A549 (cell line): ENCODE measurements around the gene RIMS3. TPM values are rescaled to one million over a fixed set of nuclear protein-coding genes. Genes with fewer than 3 reads are reported as not detected.

Experiments
- ATAC-seq, 2 experiments: fragments of 200-7000 bp in 1 of 2; fragments of >200 bp in 1 of 2; cut with Nextera tagmentation in 1 of 2; cut with Tn5 transposase in 1 of 2; 3 replicates each; pipeline versions ENCODE4 v1.8.0 to v1.9.1; 2018 to 2020; ENCODE audit warnings: mild to moderate bottlenecking in 1 of 2, moderate library complexity in 1 of 2
- CTCF ChIA-PET: fragments of 300-600 bp; sonication (Branson Sonifier 250); formaldehyde crosslinking; extraction: SDS; loops from one replicate; lab custom pipeline; 2021; ENCODE audit warnings: antibody characterized with exemption, inconsistent platforms; lab: Yijun Ruan, JAX
- POLR2A ChIA-PET: fragments of 350-600 bp; formaldehyde crosslinking; extraction: SDS; loops from one replicate; lab custom pipeline; 2021; ENCODE audit warnings: antibody characterized with exemption, inconsistent platforms; lab: Yijun Ruan, JAX
- DNase-seq, 2 experiments: peaks; one replicate each; pipeline versions ENCODE4 v3.0.0 to v3.0.0-alpha.2; 2011 to 2016; ENCODE audit warnings: low read depth in 1 of 2, low spot score in 1 of 2
- FAIRE-seq: peaks from 2 replicates; lab custom pipeline; 2011; peaks lifted over from hg19 to GRCh38; lab: Jason Lieb, UNC
- H3K27ac ChIP-seq, 2 experiments: fragments of >200 bp; sonication (Bioruptor Twin); formaldehyde crosslinking; 3 replicates each; pipeline ENCODE4 v1.5.1; 2016 to 2017
- H3K4me1 ChIP-seq: fragments of >200 bp; sonication (Bioruptor Twin); formaldehyde crosslinking; 3 replicates; pipeline ENCODE4 v1.6.1; 2016
- H3K4me2 ChIP-seq: fragments of >200 bp; sonication (Bioruptor Twin); formaldehyde crosslinking; 3 replicates; pipeline ENCODE4 v1.6.1; 2016
- H3K4me3 ChIP-seq: fragments of >200 bp; sonication (Bioruptor Twin); formaldehyde crosslinking; 3 replicates; pipeline ENCODE4 v1.5.1; 2016
- H3K9me3 ChIP-seq: fragments of >200 bp; sonication (Bioruptor Twin); formaldehyde crosslinking; 3 replicates; pipeline ENCODE4 v1.6.1; 2016
- CBX2 ChIP-seq: fragments of 200-600 bp; sonication (generic); IDR thresholded peaks from 2 replicates; pipeline ENCODE4 v1.6.1; 2016; ENCODE audit warnings: low read depth, mild to moderate bottlenecking, borderline replicate concordance
- CHD2 ChIP-seq: fragments of 150-350 bp; IDR thresholded peaks from 2 replicates; pipeline ENCODE4 v1.6.1; 2014; ENCODE audit warnings: low read length; ENCODE audit not compliant: partially characterized antibody
- CHD4 ChIP-seq: fragments of 200-600 bp; sonication (generic); IDR thresholded peaks from 2 replicates; pipeline ENCODE4 v1.6.1; 2016; ENCODE audit warnings: antibody characterized with exemption, mild to moderate bottlenecking, borderline replicate concordance
- ESRRA ChIP-seq: fragments of 150-350 bp; IDR thresholded peaks from 2 replicates; pipeline ENCODE4 v1.6.1; 2014; ENCODE audit warnings: mild to moderate bottlenecking, low read length, borderline replicate concordance
- FOSB ChIP-seq: fragments of 250-450 bp; sonication (Bioruptor Pico); IDR thresholded peaks from 2 replicates; pipeline ENCODE4 v1.5.0; 2020; ENCODE audit warnings: mild to moderate bottlenecking, moderate library complexity
- FOSL2 ChIP-seq, 2 experiments: fragments of 450-650 bp in 1 of 2; fragments of >200 bp in 1 of 2; sonication (Bioruptor Twin) in 1 of 2; formaldehyde crosslinking; IDR thresholded peaks; 2 replicates each; pipeline versions ENCODE4 v1.5.0 to v1.6.1; 2016 to 2020; ENCODE audit warnings: mild to moderate bottlenecking in 1 of 2, moderate library complexity in 1 of 2
- FOXS1 ChIP-seq: fragments of 250-450 bp; sonication (Bioruptor Pico); IDR thresholded peaks from 2 replicates; pipeline ENCODE4 v1.5.0; 2020; ENCODE audit warnings: mild to moderate bottlenecking, moderate library complexity
- KDM1A ChIP-seq: fragments of 200-600 bp; sonication (generic); IDR thresholded peaks from 2 replicates; pipeline ENCODE4 v1.6.1; 2016; ENCODE audit warnings: low read depth, mild to moderate bottlenecking
- KDM5A ChIP-seq: fragments of 200-600 bp; sonication (generic); IDR thresholded peaks from 2 replicates; pipeline ENCODE4 v1.6.1; 2016; ENCODE audit warnings: antibody characterized with exemption, mild to moderate bottlenecking
- MAFK ChIP-seq: fragments of 450-650 bp; IDR thresholded peaks from 2 replicates; pipeline ENCODE4 v1.6.1; 2014; ENCODE audit not compliant: partially characterized antibody
- MAZ ChIP-seq: fragments of 150-350 bp; IDR thresholded peaks from 2 replicates; pipeline ENCODE4 v1.6.1; 2014; ENCODE audit warnings: antibody characterized with exemption, low read depth, low read length, borderline replicate concordance
- NFE2L2 ChIP-seq: fragments of 150-350 bp; conservative IDR thresholded peaks from 2 replicates; pipeline ENCODE4 v1.6.1; 2014; ENCODE audit warnings: low read length
- NR3C1 ChIP-seq: fragments of >200 bp; sonication (Bioruptor Twin); formaldehyde crosslinking; IDR thresholded peaks from 3 replicates; pipeline ENCODE4 v1.6.1; 2017
- POLR2AphosphoS2 ChIP-seq: conservative IDR thresholded peaks from 2 replicates; pipeline ENCODE4 v1.6.1; 2012; ENCODE audit warnings: low read length, improper control_type of control experiment, inconsistent platforms
- RAD21 ChIP-seq, 2 experiments: fragments of >200 bp in 1 of 2; sonication (Bioruptor Twin) in 1 of 2; formaldehyde crosslinking in 1 of 2; IDR thresholded peaks in 1 of 2; conservative IDR thresholded peaks in 1 of 2; 2 replicates in 1 of 2; 3 replicates in 1 of 2; pipeline ENCODE4 v1.6.1; 2012 to 2018; ENCODE audit warnings: inconsistent platforms in 1 of 2
- RARB ChIP-seq: fragments of 250-450 bp; sonication (Bioruptor Pico); IDR thresholded peaks from 2 replicates; pipeline ENCODE4 v1.8.0; 2021; ENCODE audit warnings: mild to moderate bottlenecking, moderate library complexity
- SMC3 ChIP-seq: fragments of >200 bp; sonication (Bioruptor Twin); formaldehyde crosslinking; IDR thresholded peaks from 3 replicates; pipeline ENCODE4 v1.6.1; 2018; ENCODE audit warnings: inconsistent platforms
- TFCP2L1 ChIP-seq: fragments of 250-450 bp; sonication (Bioruptor Pico); IDR thresholded peaks from 2 replicates; pipeline ENCODE4 v1.5.0; 2021; ENCODE audit warnings: mild to moderate bottlenecking
- WGBS: methylation state at CpG from one replicate; pipeline ENCODE4 v1.1.6; 2017; ENCODE audit errors: missing lambda C conversion rate; 5-methylcytosine and 5-hydroxymethylcytosine counted together
- polyA plus RNA-seq, 4 experiments: library from polyadenylated mRNA; depleted of rRNA in 3 of 4; stranded (reverse); fragments of >200 nt; fragmentation: RNase III in 1 of 4; extraction: RNeasy Plus Mini Kit Qiagen cat#74134 plus additional on column Dnase treatment in 1 of 4; gene quantifications; 2 replicates in 3 of 4; 3 replicates in 1 of 4; pipeline ENCODE4 v1.2.3, GENCODE V29; 2011 to 2017
- TF ChIP-seq, protein P1 (sequence below): fragments of 250-450 bp; sonication (Bioruptor Pico); IDR thresholded peaks from 2 replicates; pipeline ENCODE4 v1.5.0; 2021; ENCODE audit warnings: mild to moderate bottlenecking, moderate library complexity, borderline replicate concordance
- TF ChIP-seq, protein P2 (sequence below): fragments of >200 bp; sonication (Bioruptor Twin); formaldehyde crosslinking; IDR thresholded peaks from 2 replicates; pipeline ENCODE4 v1.6.1; 2016
- TF ChIP-seq, protein P3 (sequence below): fragments of 250-450 bp; sonication (Bioruptor Pico); IDR thresholded peaks from 2 replicates; pipeline ENCODE4 v1.5.0; 2020; ENCODE audit warnings: low read depth, mild to moderate bottlenecking, moderate library complexity
- TF ChIP-seq, protein P4 (sequence below): IDR thresholded peaks from 2 replicates; pipeline ENCODE4 v1.6.1; 2012

Gene RIMS3
- polyA plus RNA-seq, 2 of the 4 experiments (the other 2 are of a cell fraction), result 1.5 to 1.9 TPM

DNA sequence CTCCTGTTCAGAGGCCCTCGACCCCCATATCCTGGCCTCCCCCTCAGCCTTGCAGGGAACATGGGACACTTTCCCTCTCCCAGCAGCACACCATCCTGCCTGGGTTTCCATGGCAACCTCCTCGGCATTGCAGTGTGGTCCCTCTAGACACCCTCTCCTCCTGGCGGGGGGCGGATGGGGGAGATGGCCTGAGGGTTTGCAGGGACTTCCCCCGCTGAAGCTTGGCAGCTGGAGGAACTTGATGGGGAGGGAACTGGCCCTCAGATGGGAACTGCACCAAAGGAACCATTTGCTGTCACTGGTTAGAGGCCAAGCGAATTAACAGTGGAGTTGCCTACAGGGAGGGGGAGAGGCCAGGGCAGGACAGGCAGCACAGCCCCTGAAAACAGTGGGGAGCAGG lies 28.7 kb downstream of the RIMS3 start:
- ATAC-seq (no peak), FAIRE-seq (no peak), DNase-seq (no peak)
- WGBS, result 41% methylated on average over 4 of the region's 6 CpGs
- CTCF ChIA-PET, result no interaction called here
- H3K4me3 ChIP-seq, result no peak overlapping the region
- H3K9me3 ChIP-seq, result no peaks in the 10 kb centered on the region
- no peak for TF ChIP-seq KDM1A
- TF ChIP-seq NR3C1, result no peak
- TF ChIP-seq FOSB (CRISPR knock-in tag), result no peak
- TF ChIP-seq, protein P1, sequence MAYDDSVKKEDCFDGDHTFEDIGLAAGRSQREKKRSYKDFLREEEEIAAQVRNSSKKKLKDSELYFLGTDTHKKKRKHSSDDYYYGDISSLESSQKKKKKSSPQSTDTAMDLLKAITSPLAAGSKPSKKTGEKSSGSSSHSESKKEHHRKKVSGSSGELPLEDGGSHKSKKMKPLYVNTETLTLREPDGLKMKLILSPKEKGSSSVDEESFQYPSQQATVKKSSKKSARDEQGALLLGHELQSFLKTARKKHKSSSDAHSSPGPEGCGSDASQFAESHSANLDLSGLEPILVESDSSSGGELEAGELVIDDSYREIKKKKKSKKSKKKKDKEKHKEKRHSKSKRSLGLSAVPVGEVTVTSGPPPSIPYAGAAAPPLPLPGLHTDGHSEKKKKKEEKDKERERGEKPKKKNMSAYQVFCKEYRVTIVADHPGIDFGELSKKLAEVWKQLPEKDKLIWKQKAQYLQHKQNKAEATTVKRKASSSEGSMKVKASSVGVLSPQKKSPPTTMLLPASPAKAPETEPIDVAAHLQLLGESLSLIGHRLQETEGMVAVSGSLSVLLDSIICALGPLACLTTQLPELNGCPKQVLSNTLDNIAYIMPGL (CRISPR knock-in tag), result no peak
- no peak for TF ChIP-seq SMC3
- no peak overlapping the region for H3K4me2 ChIP-seq
- POLR2A ChIA-PET, result no interaction called here
- H3K4me1 ChIP-seq, result no peaks in the 10 kb centered on the region
- no peak overlapping the region for H3K27ac ChIP-seq

DNA sequence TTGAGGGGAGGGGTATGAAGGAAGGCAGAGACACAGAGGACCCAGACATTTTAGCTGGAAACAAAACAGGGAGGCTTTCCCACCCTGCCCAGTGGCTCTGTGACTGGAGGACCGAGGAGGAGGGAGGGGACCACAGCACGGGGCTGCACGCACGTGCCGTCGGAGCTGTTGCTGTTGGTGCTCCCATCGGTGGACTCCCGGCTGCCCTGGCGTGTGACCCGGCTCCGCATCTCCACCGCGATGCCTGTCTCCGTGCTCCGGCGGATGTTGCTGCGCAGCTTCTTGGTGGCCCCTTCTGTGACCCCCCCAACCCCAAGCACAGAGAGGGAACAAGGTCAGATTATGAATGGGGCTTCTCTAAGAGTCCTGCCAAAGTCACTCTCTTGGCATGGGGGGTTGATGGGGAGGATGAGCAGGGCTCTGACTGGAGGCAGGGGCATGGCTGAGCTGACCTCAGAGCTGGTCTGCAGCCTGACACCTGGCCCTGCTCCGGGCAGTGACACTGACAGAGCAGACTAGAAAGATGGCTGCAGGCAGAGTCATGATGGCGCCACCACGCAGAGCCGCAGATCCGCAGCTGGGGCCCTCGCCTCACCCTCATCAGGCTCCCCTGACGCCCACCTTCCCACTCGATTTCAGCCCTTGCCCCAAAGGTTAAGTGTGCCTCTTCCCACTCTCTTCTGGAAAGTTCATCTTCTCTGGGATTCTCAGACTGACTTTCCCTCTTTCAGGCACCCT lies 29.6 kb downstream of the RIMS3 start:
- H3K4me1 ChIP-seq, result no peaks in the 10 kb centered on the region
- no peaks in the 10 kb centered on the region for H3K9me3 ChIP-seq
- no peak for DNase-seq
- H3K4me2 ChIP-seq, result no peak overlapping the region
- no peak overlapping the region for H3K27ac ChIP-seq
- H3K4me3 ChIP-seq, result no peak overlapping the region
- ATAC-seq, result no peak
- ChIA-PET CTCF (no interaction called here), POLR2A (no interaction called here)
- no peak for FAIRE-seq
- TF ChIP-seq NFE2L2 (no peak), KDM5A (no peak), KDM1A (no peak)
- TF ChIP-seq, protein P2, sequence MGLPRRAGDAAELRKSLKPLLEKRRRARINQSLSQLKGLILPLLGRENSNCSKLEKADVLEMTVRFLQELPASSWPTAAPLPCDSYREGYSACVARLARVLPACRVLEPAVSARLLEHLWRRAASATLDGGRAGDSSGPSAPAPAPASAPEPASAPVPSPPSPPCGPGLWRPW, result no peak
- 73% methylated on average over 12 of the region's 25 CpGs for WGBS

DNA sequence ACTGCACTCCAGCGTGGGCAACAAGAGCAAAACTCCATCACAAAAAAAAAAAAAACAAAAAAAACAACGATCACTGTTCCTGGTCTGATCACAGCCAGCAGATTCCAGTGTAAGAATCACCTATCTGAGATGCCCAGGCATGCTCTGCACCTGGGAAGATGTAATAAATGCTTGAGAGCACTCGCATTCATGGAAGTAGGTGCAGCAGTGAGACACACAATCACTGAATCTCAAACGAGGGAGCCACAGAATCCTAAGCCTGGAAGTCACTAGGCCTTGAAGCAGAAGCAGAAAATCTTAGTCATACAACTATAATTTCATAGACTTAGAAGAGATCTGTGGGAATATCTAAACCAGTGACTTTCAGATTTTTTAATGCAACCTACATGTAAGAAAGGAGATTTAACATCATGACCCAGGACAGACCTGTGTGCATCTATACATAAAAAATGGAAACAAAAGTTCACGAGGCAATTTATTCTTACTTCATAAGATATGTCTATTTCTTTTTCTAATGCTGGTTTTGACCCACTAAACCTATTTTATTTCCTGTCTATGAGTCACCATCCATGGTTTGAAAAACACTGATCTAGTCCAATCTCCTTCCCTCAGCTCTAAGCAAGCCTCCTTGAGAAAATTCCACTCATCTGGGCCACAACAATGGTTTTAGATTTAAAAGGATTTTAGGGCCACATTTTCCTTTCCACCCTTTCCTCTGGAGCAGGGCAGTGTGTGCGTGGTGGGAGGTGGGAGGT lies 30.4 kb downstream of the RIMS3 start:
- ATAC-seq, result no peak
- Histone ChIP-seq H3K27ac (no peak overlapping the region), H3K9me3 (no peaks in the 10 kb centered on the region), H3K4me2 (no peak overlapping the region), H3K4me1 (no peaks in the 10 kb centered on the region), H3K4me3 (no peak overlapping the region)
- TF ChIP-seq POLR2AphosphoS2, result no peak
- no peak for TF ChIP-seq FOXS1 (CRISPR knock-in tag)
- TF ChIP-seq CHD2, result no peak
- TF ChIP-seq CHD4, result no peak
- TF ChIP-seq FOSL2 (IDR thresholded peaks at IDR 0.05), result no peak
- TF ChIP-seq FOSL2 (CRISPR knock-in tag; IDR thresholded peaks at IDR 0.05), result no peak
- no peak for TF ChIP-seq TFCP2L1 (CRISPR knock-in tag)
- TF ChIP-seq MAZ, result no peak
- no peak for TF ChIP-seq MAFK
- no peak for TF ChIP-seq NR3C1
- TF ChIP-seq ESRRA, result no peak
- TF ChIP-seq, protein P3, sequence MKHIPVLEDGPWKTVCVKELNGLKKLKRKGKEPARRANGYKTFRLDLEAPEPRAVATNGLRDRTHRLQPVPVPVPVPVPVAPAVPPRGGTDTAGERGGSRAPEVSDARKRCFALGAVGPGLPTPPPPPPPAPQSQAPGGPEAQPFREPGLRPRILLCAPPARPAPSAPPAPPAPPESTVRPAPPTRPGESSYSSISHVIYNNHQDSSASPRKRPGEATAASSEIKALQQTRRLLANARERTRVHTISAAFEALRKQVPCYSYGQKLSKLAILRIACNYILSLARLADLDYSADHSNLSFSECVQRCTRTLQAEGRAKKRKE (CRISPR knock-in tag), result no peak
- no peak for TF ChIP-seq FOSB (CRISPR knock-in tag)
- no peak for TF ChIP-seq CBX2
- no peak for TF ChIP-seq RARB (CRISPR knock-in tag)
- TF ChIP-seq, protein P4, sequence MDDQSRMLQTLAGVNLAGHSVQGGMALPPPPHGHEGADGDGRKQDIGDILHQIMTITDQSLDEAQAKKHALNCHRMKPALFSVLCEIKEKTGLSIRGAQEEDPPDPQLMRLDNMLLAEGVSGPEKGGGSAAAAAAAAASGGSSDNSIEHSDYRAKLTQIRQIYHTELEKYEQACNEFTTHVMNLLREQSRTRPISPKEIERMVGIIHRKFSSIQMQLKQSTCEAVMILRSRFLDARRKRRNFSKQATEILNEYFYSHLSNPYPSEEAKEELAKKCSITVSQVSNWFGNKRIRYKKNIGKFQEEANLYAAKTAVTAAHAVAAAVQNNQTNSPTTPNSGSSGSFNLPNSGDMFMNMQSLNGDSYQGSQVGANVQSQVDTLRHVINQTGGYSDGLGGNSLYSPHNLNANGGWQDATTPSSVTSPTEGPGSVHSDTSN, result no peak
- no peak for TF ChIP-seq RAD21 (conservative IDR thresholded peaks at IDR 0.05 in 1 of 2, IDR thresholded peaks at IDR 0.05 in 1 of 2)
- WGBS, result 77% methylated on average over 6 of the region's 6 CpGs
- no peak for FAIRE-seq
- DNase-seq, result no peak
- POLR2A ChIA-PET, result no interaction called here
- CTCF ChIA-PET, result interaction anchor here (0.9 kb wide), 1 partner anchor 34 kb away, joined by 3 read pairs; no protein-coding TSS in a partner anchor
